SK-N-MC (cell line): ENCODE data around the gene ESYT2.
A peak's percentile ranks its signal among the peaks of the same experiment; 100 is the strongest.
"Not testable (repeated sequence)": the region's sequence is repeated elsewhere in the genome, so short reads cannot be mapped to it uniquely, and the experiment has no call there.

Experiments
- DNase-seq: peaks from one replicate; pipeline ENCODE4 v3.0.0-alpha.2; 2011; ENCODE audit warnings: low read depth, low spot score
- H3K27ac ChIP-seq: fragments of 200-600 bp; sonication (generic); 2 replicates; pipeline ENCODE4 v1.5.1; 2016; ENCODE audit warnings: mixed run types
- H3K36me3 ChIP-seq: fragments of 200-600 bp; sonication (generic); 2 replicates; pipeline ENCODE4 v1.6.1; 2017; ENCODE audit warnings: antibody characterized with exemption, low read length, mixed read lengths; ENCODE audit not compliant: insufficient read depth
- H3K4me3 ChIP-seq: fragments of 200-600 bp; sonication (generic); 2 replicates; pipeline ENCODE4 v1.5.1; 2016
- H3K9ac ChIP-seq: fragments of 200-600 bp; sonication (generic); 2 replicates; pipeline ENCODE4 v1.8.0; 2017; ENCODE audit warnings: mixed run types, mixed read lengths; ENCODE audit not compliant: insufficient read length
- H3K9me3 ChIP-seq: fragments of 200-600 bp; sonication (generic); 2 replicates; pipeline ENCODE4 v1.6.1; 2017; ENCODE audit warnings: low read depth, mild to moderate bottlenecking, antibody characterized with exemption, low read length, moderate library complexity, mixed read lengths
- EZH2 ChIP-seq: fragments of 200-600 bp; sonication (generic); IDR thresholded peaks from one replicate; pipeline ENCODE4 v1.6.1; 2017; ENCODE audit warnings: antibody characterized with exemption
- FOXP2 ChIP-seq: optimal IDR thresholded peaks from 2 replicates; pipeline ENCODE3; 2011; ENCODE audit warnings: mild to moderate bottlenecking, moderate library complexity; ENCODE audit not compliant: insufficient read depth; ENCODE audit errors: extremely low read length, control extremely low read depth
- POLR2AphosphoS5 ChIP-seq: IDR thresholded peaks from 2 replicates; pipeline ENCODE4 v1.6.1; 2012; ENCODE audit warnings: mild to moderate bottlenecking, low read depth, low read length, borderline replicate concordance

The ESYT2 gene

GRCh38 chr7:158710651-158711102 lies 118.6 kb downstream of the ESYT2 start:
- no peak for DNase-seq

GRCh38 chr7:158707610-158708009 lies 121.7 kb downstream of the ESYT2 start:
- Histone ChIP-seq H3K9ac (no peak overlapping the region), H3K27ac (no peak overlapping the region), H3K4me3 (no peak overlapping the region)

More at GRCh38 chr7:158710651-158711102, 118.6 kb downstream of the ESYT2 start:
- Histone ChIP-seq H3K4me3 (no peak overlapping the region), H3K36me3 (no peaks in the 10 kb centered on the region), H3K9me3 (no peaks in the 10 kb centered on the region), H3K27ac (no peak overlapping the region), H3K9ac (no peak overlapping the region)
- TF ChIP-seq POLR2AphosphoS5 = no peak
- TF ChIP-seq EZH2 = no peak
- no peak for TF ChIP-seq FOXP2

GRCh38 chr7:158706710-158707590 lies 122.4 kb downstream of the ESYT2 start:
- TF ChIP-seq EZH2 = no peak
- no peak for TF ChIP-seq FOXP2
- TF ChIP-seq POLR2AphosphoS5 = no peak
- Histone ChIP-seq H3K9me3 (no peaks in the 10 kb centered on the region), H3K27ac (no peak overlapping the region), H3K9ac (no peak overlapping the region), H3K36me3 (peaks cover 10% of the 10 kb centered on the region), H3K4me3 (no peak overlapping the region)
- DNase-seq = no peak

More at GRCh38 chr7:158707610-158708009, 121.7 kb downstream of the ESYT2 start:
- Histone ChIP-seq H3K9me3 (no peaks in the 10 kb centered on the region), H3K36me3 (peaks cover 3% of the 10 kb centered on the region; the same call in 1 of the 2 replicates)
- TF ChIP-seq FOXP2 = no peak
- TF ChIP-seq POLR2AphosphoS5 = no peak
- no peak for TF ChIP-seq EZH2
- no peak for DNase-seq

- DNase-seq = no peak
- TF ChIP-seq FOXP2 (no peak), EZH2 (no peak), POLR2AphosphoS5 (no peak)
- H3K27ac ChIP-seq = no peak overlapping the region
- H3K9ac ChIP-seq = no peak overlapping the region
- peaks cover 17% of the 10 kb centered on the region for H3K36me3 ChIP-seq
- no peak overlapping the region for H3K4me3 ChIP-seq
- H3K9me3 ChIP-seq = no peaks in the 10 kb centered on the region
Observed at GRCh38 chr7:158706273-158706704, 123.0 kb downstream of the ESYT2 start.

- no peak for TF ChIP-seq POLR2AphosphoS5
- no peak for TF ChIP-seq FOXP2
- no peak for TF ChIP-seq EZH2
- Histone ChIP-seq H3K9ac (peak overlapping the region; percentile 98), H3K27ac (no peak overlapping the region), H3K4me3 (peak overlapping the region; percentile 90), H3K9me3 (no peaks in the 10 kb centered on the region), H3K36me3 (peaks cover 26% of the 10 kb centered on the region)
- DNase-seq = no peak
Observed at GRCh38 chr7:158705234-158705850, 124.0 kb downstream of the ESYT2 start.

- DNase-seq = peak; percentile 50
- H3K9me3 ChIP-seq = no peaks in the 10 kb centered on the region
- TF ChIP-seq EZH2 (no peak), FOXP2 (no peak), POLR2AphosphoS5 (peak; percentile 94; the same call in 1 of the 2 replicates)
- peak within 1 kb of the TSS; percentile 90 for H3K4me3 ChIP-seq
- peak within 1 kb of the TSS; percentile 82 for H3K27ac ChIP-seq
- H3K9ac ChIP-seq = peak within 1 kb of the TSS; percentile 98
- H3K36me3 ChIP-seq = peaks cover 33% of the 10 kb centered on the region
Observed at GRCh38 chr7:158704524-158705233, 124.6 kb downstream of the ESYT2 start, which contains the start of gene NCAPG2. TSS of gene NCAPG2 (minus strand) at chr7:158704804. CDS start at chr7:158701899, 2,905 bp downstream.

GRCh38 chr7:158703679-158704523 lies 125.4 kb downstream of the ESYT2 start:
- peaks cover 41% of the 10 kb centered on the region for H3K36me3 ChIP-seq

More at GRCh38 chr7:158703679-158704523, 125.4 kb downstream of the ESYT2 start:
- peak overlapping the region; percentile 82 for H3K27ac ChIP-seq
- peak overlapping the region; percentile 98 for H3K9ac ChIP-seq
- H3K9me3 ChIP-seq, DNase-seq: not testable (repeated sequence)
- H3K4me3 ChIP-seq = peak overlapping the region; percentile 90
